WERI-Rb-1 (cell line): ENCODE results near the gene MTTP.

ENCODE experiments used
- DNase-seq: peaks from one replicate; pipeline ENCODE4 v3.0.0-alpha.2; 2020
- H3K27ac ChIP-seq: fragments of 250-450 bp; sonication (Bioruptor Pico); 2 replicates; pipeline ENCODE4 v1.5.1; 2020; ENCODE audit warnings: mild to moderate bottlenecking, moderate library complexity
- H3K27me3 ChIP-seq: fragments of 250-450 bp; sonication (Bioruptor Pico); 2 replicates; pipeline ENCODE4 v1.5.1; 2021; ENCODE audit warnings: mild to moderate bottlenecking, low read depth, moderate library complexity; ENCODE audit not compliant: insufficient read depth, severe bottlenecking
- H3K36me3 ChIP-seq: fragments of 250-450 bp; sonication (Bioruptor Pico); 2 replicates; pipeline ENCODE4 v1.5.1; 2020; ENCODE audit warnings: mild to moderate bottlenecking, moderate library complexity
- H3K4me3 ChIP-seq: 2 replicates; pipeline ENCODE4 v1.5.1; 2011; ENCODE audit warnings: low read depth, mild to moderate bottlenecking, control low read depth, low read length
- H3K9me3 ChIP-seq: fragments of 250-450 bp; sonication (Bioruptor Pico); 2 replicates; pipeline ENCODE4 v1.5.1; 2021; ENCODE audit warnings: mild to moderate bottlenecking, moderate library complexity; ENCODE audit not compliant: severe bottlenecking
- CTCF ChIP-seq: IDR thresholded peaks from 2 replicates; pipeline ENCODE4 v1.5.1; 2011; ENCODE audit warnings: low read depth, mild to moderate bottlenecking, control low read depth, inconsistent platforms, low read length

MTTP gene

GRCh38 chr4:99586797-99587196, 12.2 kb downstream of the MTTP start:
- no peaks in the 10 kb centered on the region for H3K36me3 ChIP-seq
- TF ChIP-seq CTCF, result no peak
- no peaks in the 10 kb centered on the region for H3K27me3 ChIP-seq
- H3K9me3 ChIP-seq, result no peaks in the 10 kb centered on the region
- no peak overlapping the region for H3K4me3 ChIP-seq
- H3K27ac ChIP-seq, result no peak overlapping the region
- no peak for DNase-seq

- no peaks in the 10 kb centered on the region for H3K27me3 ChIP-seq
- no peaks in the 10 kb centered on the region for H3K36me3 ChIP-seq
- no peak overlapping the region for H3K27ac ChIP-seq
- no peaks in the 10 kb centered on the region for H3K9me3 ChIP-seq
- H3K4me3 ChIP-seq, result no peak overlapping the region
- no peak for DNase-seq
- TF ChIP-seq CTCF, result no peak
These were observed 12.7 kb downstream of the MTTP start for GRCh38 chr4:99587309-99587708.

GRCh38 chr4:99587803-99588202, 13.2 kb downstream of the MTTP start:
- TF ChIP-seq CTCF, result no peak
- Histone ChIP-seq H3K9me3 (no peaks in the 10 kb centered on the region), H3K27me3 (no peaks in the 10 kb centered on the region), H3K27ac (no peak overlapping the region), H3K4me3 (no peak overlapping the region), H3K36me3 (no peaks in the 10 kb centered on the region)
- DNase-seq, result no peak

GRCh38 chr4:99591757-99592156, 17.1 kb downstream of the MTTP start:
- no peak for TF ChIP-seq CTCF
- H3K9me3 ChIP-seq, result no peaks in the 10 kb centered on the region
- no peak for DNase-seq
- no peak overlapping the region for H3K27ac ChIP-seq
- H3K4me3 ChIP-seq, result no peak overlapping the region
- H3K27me3 ChIP-seq, result no peaks in the 10 kb centered on the region
- H3K36me3 ChIP-seq, result no peaks in the 10 kb centered on the region

- Histone ChIP-seq H3K36me3 (no peaks in the 10 kb centered on the region), H3K27ac (no peak overlapping the region), H3K27me3 (no peaks in the 10 kb centered on the region), H3K4me3 (no peak overlapping the region), H3K9me3 (no peaks in the 10 kb centered on the region)
- TF ChIP-seq CTCF, result no peak
- DNase-seq, result no peak
These were observed 19.4 kb downstream of the MTTP start for GRCh38 chr4:99593781-99594641.

GRCh38 chr4:99594818-99595217, 20.2 kb downstream of the MTTP start:
- no peak for TF ChIP-seq CTCF
- Histone ChIP-seq H3K4me3 (no peak overlapping the region), H3K9me3 (no peaks in the 10 kb centered on the region), H3K36me3 (no peaks in the 10 kb centered on the region), H3K27ac (no peak overlapping the region), H3K27me3 (no peaks in the 10 kb centered on the region)
- DNase-seq, result no peak
